LNCaP clone FGC (cell line): ENCODE measurements around the gene SLC44A5.

Experiments used
- DNase-seq: peaks from one replicate; pipeline ENCODE4 v3.0.0-alpha.2; 2011; ENCODE audit warnings: low read depth
- H3K4me3 ChIP-seq: 2 replicates; pipeline ENCODE4 v1.5.1; 2011; ENCODE audit warnings: mild to moderate bottlenecking, low read depth, low read length, control low read depth
- CTCF ChIP-seq: IDR thresholded peaks from 2 replicates; pipeline ENCODE4 v1.5.1; 2012; ENCODE audit warnings: mild to moderate bottlenecking; ENCODE audit not compliant: control insufficient read depth, insufficient read depth; ENCODE audit errors: extremely low read depth

Gene SLC44A5

GRCh38 chr1:75559800-75560199 lies 51.1 kb downstream of the SLC44A5 start:
- TF ChIP-seq CTCF: no peak
- no peak for DNase-seq
- H3K4me3 ChIP-seq: no peak overlapping the region

- no peak for DNase-seq
- TF ChIP-seq CTCF: no peak
These were observed 51.8 kb downstream of the SLC44A5 start for GRCh38 chr1:75559136-75559535.

GRCh38 chr1:75554870-75555269 lies 56.0 kb downstream of the SLC44A5 start:
- no peak overlapping the region for H3K4me3 ChIP-seq
- no peak for TF ChIP-seq CTCF
- no peak for DNase-seq

More at GRCh38 chr1:75559136-75559535, 51.8 kb downstream of the SLC44A5 start:
- no peak overlapping the region for H3K4me3 ChIP-seq

- no peak for DNase-seq
- no peak for TF ChIP-seq CTCF
- H3K4me3 ChIP-seq: no peak overlapping the region
These were observed 56.7 kb downstream of the SLC44A5 start for GRCh38 chr1:75554181-75554580.

- H3K4me3 ChIP-seq: no peak overlapping the region
- no peak for TF ChIP-seq CTCF
- no peak for DNase-seq
These were observed 60.4 kb downstream of the SLC44A5 start for GRCh38 chr1:75550559-75550958.

- no peak for TF ChIP-seq CTCF
- H3K4me3 ChIP-seq: no peak overlapping the region
- peak; percentile 2 for DNase-seq
These were observed 62.0 kb downstream of the SLC44A5 start for GRCh38 chr1:75548721-75549480.

- no peak overlapping the region for H3K4me3 ChIP-seq
- TF ChIP-seq CTCF: no peak
These were observed 67.2 kb downstream of the SLC44A5 start for GRCh38 chr1:75543705-75544104.

More at GRCh38 chr1:75543705-75544104, 67.2 kb downstream of the SLC44A5 start:
- DNase-seq: no peak
